HG03097 (cell line): ENCODE measurements around the gene PCBP3.
"Not testable (repeated sequence)": the region's sequence is repeated elsewhere in the genome, so short reads cannot be mapped to it uniquely, and the experiment has no call there.

Experiments used
- ATAC-seq: cut with Tn5 transposase; IDR thresholded peaks from one replicate; pipeline ENCODE4 v1.9.1; 2021; ENCODE audit not compliant: unreplicated experiment, low FRiP score

PCBP3 gene

DNA sequence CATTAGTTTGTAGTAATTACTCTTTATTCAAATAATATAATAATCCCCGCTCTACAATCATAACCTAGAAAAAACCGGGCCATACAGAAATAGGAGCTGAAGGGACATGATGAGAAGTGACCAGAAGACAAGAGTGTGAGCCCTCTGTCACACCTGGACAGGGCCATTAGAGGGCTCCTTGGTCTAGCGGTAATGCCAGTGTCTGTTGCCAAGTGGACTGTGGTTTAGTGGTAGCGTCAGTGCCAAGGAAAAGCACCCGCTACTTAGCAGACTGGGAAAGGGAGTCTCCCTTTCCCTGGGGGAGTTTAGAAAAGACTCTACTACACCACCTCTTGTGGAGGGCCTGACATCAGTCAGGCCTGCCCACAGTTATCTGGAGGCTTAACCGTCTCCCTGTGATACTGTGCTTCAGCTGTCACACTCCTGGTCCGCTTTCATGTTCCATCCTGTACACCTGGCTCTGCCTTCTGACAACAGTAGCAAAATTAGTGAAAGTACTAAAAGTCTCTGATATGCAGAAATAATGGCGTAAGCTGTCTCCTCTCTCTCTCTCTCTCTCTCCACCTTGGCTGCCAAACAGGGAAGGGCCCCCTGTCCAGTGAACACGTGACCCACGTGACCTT lies 19.2 kb downstream of the PCBP3 start:
- ATAC-seq: not testable (repeated sequence)

DNA sequence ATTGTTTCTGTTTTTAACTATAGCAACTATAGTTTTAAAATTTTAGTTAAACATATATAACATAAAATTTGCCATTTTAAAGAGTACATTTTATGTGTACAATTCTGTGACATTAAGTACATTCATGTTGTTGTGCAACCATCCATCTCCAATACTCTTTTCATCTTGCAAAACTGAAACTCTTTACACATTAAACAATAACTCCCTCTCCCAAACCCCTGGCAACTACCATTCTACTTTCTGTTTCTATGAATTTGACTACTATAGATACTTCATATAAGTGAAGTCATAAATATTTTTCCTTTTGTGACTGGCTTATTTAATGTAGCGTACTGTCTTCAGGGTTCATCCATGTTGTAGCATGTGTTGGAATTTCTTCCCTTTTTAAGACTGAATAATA lies 25.9 kb downstream of the PCBP3 start:
- ATAC-seq: no peak

DNA sequence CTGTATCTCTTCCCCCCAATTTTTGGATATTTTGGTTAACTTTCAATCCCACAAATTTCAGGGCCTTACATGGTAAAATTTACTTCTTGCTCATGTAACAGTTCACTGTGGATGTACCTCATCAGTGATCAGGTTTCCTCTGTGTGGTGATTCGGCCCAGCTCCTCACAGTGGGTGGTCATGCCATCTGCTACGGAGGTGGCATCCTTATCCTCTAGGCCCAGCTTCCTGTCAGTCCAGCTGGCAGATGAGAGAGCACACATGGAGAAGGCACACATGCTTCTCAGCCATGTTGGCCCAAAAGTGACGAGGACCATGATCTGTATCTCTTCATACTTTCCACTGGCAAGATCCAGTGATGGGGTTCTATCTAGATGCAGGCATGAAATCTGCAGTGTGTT lies 27.2 kb downstream of the PCBP3 start:
- ATAC-seq: no peak

DNA sequence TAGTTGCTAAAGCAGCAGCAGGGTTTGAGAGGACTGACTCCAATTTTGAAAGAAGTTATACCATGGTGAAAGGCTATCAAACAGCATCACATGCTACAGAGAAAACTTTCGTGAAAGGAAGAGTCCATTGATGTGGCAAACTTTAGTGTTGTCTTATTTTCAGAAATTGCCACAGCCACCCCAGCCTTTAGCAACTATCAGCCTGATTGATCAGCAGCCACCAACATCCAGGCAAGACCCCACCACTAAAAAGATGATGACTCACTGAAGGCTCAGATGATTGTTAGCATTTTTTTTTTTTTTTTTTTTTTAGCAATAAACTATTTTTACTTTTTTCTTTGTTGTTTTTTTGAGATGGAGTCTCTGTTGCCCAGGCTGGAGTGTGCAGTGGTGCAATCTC lies 35.3 kb downstream of the PCBP3 start:
- not testable (repeated sequence) for ATAC-seq

DNA sequence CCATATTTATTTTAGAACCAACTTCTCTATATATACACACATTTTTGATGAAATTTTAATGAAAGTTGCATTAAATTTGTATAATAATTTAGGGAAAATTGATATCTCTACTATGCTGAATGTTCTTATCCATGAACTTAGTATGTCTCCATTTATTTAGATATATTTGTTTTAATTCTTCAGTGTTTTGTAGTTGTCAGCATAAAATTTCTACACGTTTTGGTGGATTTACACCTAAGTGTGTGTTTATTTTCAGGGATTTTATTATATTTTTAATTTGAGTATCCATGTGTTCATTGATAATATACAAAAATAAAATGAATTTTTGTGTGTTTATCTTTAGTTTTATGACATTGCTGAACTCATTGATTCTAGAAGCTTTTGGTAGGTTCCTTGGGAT lies 36.7 kb downstream of the PCBP3 start:
- ATAC-seq: no peak

DNA sequence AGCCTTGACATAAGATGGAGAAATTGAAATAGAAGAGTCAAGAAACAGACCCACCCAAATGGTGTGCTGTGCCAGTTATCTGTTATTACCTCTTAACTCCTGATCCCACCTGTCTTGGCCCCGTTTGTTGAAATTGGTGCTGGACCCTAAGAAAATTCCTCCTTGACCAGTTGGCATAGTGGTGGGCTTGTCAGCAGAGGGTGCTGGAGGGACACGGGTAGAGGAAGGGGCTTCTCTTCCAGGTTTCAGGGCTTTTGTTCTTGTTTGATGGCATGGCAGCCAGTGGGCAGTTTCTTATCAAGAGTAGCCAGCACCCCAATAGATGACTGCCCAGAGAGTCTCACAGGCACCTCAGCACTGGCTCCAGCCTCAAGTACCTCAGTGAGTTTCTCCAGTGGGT lies 51.6 kb downstream of the PCBP3 start:
- ATAC-seq: no peak

DNA sequence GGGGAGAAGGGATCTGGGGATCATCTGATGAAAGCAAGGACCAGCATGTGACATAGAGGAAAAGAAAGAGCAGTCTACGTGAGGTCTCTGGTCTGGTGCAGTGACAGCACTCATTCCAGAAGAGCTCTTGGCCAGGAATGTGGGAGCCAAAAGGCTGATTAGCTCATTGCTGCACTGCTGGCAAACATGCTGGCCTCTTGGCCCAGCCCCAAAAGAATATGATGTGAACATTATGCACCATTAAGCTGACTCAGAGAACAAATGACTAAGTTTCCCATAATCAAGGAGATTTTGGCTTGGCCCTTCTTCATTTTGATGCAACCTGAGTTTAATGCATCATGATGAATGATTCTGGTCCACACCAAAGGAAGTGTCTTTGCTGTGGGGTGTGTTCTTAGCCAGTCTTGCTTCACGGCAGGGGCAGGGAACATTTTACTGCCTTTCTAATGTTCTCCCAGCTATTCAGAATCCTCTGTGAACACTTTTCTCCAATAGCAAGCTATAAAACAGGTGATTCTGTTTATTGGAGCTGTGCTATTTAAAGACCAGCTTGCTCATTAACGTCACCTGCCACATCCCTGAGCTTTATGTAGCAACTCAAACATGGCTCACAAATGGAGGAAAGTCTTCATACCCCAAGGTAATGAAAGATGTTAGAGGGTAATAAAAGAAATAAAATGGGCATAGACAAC lies 55.1 kb downstream of the PCBP3 start:
- ATAC-seq: no peak

DNA sequence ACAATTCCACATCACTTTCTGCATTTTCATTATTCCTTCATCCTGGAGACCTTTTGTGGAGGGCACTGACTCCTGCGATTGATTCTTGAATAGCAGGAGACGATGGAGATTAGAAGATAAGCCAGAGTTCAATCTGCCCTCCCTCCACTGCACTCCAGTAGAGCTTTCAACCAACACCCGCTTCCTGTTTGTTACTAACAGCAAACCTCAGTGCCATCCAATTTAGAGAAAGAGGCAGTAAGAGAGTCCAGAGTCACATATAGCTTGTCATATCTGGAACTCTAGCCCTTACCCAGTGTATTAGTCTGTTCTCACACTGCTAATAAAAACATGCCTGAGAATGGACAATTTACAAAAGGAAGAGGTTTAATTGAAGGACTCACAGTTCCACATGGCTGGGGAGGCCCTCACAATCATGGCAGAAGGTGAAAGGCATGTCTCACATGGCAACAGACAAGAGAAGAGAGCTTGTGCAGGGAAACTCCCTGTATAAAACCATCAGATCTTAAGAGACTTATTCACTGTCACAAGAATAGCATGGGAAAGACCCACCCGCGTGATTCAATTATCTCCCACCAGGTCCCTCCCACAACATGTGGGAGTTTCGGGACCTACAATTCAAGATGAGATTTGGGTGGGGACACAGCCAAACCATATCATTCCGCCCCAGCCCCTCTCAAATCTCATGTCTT lies 55.9 kb downstream of the PCBP3 start:
- no peak for ATAC-seq

DNA sequence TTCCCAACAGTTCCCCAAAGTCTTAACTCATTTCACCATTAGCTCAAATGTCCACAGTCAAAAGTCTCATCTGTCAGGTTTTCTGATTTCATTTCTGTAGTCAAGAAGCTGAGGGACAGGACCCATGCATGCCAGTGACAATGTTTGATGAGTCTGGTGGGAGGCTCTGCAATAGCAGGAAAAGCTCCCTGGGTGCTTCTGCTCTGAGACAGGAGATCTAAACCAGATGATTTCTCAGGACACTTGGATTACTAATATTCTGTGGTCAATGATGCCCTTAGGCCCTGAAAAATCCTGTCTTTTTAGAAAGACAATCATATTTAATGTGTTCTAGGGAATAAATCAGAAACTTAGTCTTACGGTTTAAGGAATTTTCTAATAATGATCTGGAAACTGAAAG lies 56.4 kb downstream of the PCBP3 start:
- ATAC-seq: no peak

DNA sequence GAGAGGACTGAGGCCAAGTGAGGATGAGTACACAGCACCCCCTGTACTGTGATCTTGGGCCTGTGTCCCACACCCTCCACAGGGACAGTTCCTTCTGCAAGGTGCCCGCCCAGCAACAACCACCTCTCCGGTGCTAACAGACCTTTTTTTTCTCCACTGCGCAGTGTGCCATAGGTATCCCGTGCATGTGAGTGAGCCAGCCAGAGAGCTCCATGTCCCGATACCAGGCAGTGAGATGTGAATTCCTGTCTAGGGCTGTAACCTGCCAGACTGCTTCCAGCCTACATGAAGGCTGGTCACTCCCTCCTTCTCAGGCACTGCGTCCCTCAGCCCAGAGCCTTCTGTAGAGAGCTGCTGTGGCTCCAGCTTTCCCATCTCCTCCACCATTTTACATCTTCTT lies 56.9 kb downstream of the PCBP3 start:
- no peak for ATAC-seq

DNA sequence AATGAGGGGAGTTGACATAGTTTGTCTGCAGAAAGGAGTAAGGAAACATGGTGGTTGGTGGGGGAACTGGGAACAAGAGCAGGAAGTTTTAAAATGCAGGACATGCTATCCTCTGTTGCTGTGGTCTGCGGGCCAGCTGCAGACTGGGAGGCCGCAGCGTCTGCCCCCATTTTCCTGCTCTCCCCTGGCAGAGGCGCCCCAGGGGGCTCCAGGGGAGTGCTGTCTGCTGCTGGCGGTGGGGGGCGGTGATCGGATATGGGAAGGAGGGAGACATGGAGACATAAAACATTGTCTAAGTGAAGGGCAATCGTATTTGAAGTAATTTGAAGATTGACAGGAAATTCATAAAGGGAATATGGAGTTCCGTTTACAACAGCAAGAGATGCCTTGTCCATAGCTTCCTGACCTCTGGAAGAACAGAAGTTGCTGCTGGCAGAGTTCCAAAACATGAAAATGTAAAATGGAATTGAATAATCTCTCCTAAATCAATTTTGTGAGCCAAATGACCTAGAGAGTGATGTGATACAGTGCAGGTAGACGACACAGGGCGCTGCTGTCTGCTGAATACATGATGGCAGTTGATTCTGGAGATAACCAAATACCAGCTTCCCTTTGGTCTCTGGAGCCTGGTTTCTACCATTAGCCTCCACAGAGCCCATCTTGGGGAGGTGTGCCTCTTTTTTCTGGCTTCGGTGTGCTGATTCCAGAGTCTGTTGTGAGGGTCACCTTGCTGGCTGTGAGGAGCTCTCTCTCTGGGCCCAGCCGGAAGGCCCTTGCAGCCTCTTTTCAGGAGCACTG lies 61.0 kb downstream of the PCBP3 start:
- ATAC-seq: no peak

DNA sequence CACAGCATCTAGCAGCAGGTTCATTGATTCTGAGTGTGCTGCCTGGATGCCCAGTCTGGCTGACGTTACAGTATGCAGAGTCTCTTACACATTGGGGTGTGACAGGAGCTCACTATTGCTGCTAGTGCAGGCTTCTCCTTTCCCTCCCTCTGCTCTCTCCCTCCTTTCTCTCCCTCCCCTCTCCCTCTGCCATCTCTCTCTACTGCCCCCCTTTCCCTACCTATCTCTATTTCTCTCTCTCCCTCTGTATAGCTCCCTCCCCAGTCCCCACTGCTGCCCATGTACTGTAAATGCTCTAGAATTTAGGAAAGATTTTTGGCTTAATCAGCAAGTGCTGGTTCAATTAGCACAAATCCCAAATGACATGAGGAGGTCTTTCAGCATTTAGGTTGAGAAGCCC lies 62.8 kb downstream of the PCBP3 start:
- no peak for ATAC-seq

DNA sequence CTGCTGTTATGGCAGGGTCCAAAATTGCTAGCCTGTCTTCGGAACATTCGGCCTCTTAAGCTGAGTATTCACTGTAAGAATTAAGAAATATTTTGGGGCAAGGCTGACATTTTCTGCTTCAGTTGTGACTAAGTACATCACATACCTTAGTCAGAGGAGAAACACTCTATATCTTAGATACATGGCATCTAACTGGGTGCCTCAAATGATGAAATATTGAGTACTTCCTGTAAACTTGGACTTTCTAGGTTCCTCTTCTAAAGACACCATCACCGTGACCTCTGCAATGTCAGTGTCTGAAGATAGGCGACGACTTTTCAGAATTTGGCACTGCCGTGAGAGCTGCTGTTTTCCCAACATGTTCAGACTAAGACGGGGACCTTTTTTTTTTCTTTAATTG lies 65.6 kb downstream of the PCBP3 start:
- ATAC-seq: no peak

DNA sequence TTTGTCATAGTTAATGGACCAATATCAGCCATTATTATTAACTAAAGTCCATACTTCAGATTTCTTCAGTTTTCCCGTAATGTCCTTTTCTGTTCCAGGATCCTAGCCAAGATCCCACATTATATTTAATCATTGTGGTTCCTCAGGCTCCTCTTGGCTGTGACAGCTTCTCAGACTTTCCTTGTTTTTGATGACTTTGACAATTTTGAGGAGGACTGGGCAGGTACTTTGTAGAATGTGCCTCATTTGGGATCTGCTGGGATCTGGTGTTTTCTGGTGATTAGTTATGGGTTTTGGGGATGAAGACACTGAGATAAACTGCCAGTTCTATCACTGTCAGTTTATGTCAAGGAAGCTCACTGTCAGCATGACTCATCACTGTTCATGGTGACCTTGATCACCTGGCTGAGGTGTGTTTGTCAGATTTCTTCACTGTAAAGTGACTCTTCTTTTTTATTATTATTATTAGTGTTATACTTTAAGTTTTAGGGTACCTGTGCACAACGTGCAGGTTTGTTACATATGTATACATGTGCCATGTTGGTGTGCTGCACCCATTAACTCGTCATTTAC lies 66.3 kb downstream of the PCBP3 start:
- no peak for ATAC-seq

DNA sequence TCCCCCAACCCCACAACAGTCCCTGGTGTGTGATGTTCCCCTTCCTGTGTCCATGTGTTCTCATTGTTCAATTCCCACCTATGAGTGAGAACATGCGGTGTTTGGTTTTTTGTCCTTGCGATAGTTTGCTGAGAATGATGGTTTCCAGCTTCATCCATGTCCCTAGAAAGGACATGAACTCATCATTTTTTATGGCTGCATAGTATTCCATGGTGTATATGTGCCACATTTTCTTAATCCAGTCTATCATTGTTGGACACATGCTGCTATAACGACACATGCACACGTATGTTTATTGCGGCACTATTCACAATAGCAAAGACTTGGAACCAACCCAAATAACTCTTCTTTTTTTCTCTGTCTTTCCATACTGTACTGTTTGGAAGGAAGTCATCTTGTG lies 66.8 kb downstream of the PCBP3 start:
- not testable (repeated sequence) for ATAC-seq

DNA sequence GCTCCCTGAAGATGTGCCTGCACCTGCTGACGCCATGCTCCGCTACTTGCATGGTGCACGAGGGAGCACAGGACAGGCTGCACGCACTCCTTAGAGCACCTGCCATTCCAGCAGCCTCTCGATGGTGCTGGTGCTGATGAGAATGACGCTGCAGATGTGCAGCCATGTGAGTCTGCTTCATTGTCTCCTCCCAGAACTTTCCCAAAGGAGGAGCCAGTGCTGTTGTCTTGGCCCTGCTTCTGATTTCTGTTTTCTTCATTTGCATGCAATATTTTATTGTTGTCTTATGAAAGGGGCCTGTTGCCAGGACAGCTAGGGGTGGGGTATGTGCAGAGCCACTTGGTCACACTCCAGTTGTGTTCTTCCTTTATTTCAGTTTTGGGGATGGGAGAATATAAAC lies 70.1 kb downstream of the PCBP3 start:
- no peak for ATAC-seq

DNA sequence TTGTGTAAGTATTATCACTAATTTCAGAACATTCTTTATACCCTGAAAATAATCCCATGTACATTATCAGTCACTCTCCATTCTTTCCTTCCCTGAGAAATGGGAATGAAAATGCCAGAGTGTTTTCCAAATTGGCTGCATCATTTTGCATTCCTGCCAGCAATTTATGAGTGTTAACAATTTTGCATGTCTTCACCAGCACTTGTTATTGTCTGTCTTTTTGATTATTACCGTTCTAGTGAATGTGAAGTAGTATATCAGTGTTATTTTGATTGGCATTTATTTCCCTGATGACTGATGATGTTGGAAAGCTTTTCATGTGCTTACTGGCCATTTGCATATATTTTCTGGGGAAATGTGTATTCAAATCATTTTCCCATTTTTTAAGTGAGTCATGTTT lies 71.9 kb downstream of the PCBP3 start:
- ATAC-seq: no peak

DNA sequence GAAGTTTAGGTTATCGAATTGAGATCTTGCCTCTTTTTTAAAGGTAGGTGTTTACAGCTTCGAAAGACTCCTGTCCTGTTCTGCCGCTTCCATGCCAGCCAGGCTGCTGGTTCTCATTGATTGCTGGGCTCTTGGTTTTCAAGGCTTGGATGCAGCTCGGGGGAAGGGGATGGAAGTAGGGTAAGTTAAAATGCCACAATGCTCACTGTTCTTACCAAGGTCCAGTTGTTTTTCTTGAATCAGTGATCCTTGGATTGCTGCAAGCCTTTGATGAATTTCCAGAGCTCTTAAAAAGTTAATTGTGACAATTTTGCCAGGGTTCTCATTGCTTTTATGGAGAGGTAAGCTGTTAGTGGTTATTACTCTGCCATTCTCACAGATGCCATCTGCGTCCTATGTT lies 74.9 kb downstream of the PCBP3 start:
- no peak for ATAC-seq

DNA sequence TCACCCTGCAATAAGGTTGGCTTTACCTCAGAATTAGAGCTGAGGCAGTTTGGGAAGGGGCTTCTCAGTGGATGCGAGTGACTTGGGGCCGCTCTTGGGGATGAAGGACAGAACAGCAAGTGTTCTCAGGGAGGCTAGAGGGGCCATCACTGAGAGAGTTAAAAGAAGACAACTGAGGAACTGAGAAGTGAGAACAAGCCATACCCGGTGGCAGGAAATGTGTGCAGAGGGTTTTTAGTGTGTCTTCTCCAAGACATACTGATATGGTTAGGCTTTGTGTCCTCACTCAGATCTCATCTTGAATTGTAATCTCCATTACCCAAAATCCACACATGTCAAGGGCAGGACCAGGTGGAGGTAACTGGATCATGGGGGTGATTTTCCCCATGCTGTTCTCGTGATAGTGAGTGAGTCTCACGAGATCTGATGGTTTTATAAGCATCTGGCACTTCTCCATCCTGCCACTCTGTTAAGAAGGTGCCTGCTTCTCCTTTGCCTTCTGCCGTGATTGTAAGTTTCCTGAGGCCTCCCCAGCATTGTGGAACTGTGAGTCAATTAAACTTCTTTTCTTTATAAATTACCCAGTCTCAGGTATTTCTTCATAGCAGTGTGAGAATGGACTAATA lies 75.8 kb downstream of the PCBP3 start:
- ATAC-seq: no peak

DNA sequence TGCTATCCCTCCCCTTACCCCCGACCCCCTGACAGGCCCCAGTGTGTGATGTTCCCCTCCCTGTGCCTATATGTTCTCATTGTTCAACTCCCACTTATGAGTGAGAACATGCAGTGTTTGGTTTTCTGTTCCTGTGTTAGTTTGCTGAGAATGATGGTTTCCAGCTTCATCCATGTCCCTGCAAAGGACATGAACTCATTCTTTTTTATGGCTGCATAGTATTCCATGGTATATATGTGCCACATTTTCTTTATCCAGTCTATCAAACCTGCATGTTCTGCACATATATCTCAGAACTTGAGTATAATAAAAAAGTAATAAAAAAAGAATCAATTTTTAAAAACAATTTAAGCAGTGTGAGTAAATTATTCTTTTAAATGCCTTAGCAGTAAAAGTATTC lies 76.7 kb downstream of the PCBP3 start:
- not testable (repeated sequence) for ATAC-seq
